SJSA1 (cell line): Measurements from ENCODE around the gene TSSK3. TPM values are rescaled to one million over a fixed set of nuclear protein-coding genes. Genes with fewer than 3 reads are reported as not detected.
A peak's percentile ranks its signal among the peaks of the same experiment; 100 is the strongest.

Experiments used
- DNase-seq, 2 experiments: peaks; one replicate each; pipeline ENCODE4 v3.0.0-alpha.2; 2015 to 2020; ENCODE audit warnings: low spot score in 2 of 2, low read depth in 1 of 2
- H3K27ac ChIP-seq: fragments of 250-450 bp; sonication (Bioruptor Pico); 2 replicates; pipeline ENCODE4 v1.5.1; 2020; ENCODE audit warnings: mild to moderate bottlenecking, moderate library complexity
- H3K27me3 ChIP-seq: fragments of 250-450 bp; sonication (Bioruptor Pico); replicated peaks from 2 replicates; pipeline ENCODE4 v1.5.1; 2020; ENCODE audit warnings: mild to moderate bottlenecking, moderate library complexity
- H3K36me3 ChIP-seq: fragments of 250-450 bp; sonication (Bioruptor Pico); 2 replicates; pipeline ENCODE4 v1.5.1; 2020; ENCODE audit warnings: mild to moderate bottlenecking
- H3K4me1 ChIP-seq: fragments of 250-450 bp; sonication (Bioruptor Pico); replicated peaks from 2 replicates; pipeline ENCODE4 v1.6.1; 2021; ENCODE audit warnings: mild to moderate bottlenecking
- H3K4me3 ChIP-seq: fragments of 250-450 bp; sonication (Bioruptor Pico); 2 replicates; pipeline ENCODE4 v1.5.1; 2020; ENCODE audit warnings: mild to moderate bottlenecking
- H3K9me3 ChIP-seq: fragments of 250-450 bp; sonication (Bioruptor Pico); replicated peaks from 2 replicates; pipeline ENCODE4 v1.5.1; 2020; ENCODE audit warnings: mild to moderate bottlenecking
- total RNA-seq: library from RNA; depleted of rRNA; stranded (reverse); fragments of >200 nt; shearing (Covaris generic); gene quantifications from 2 replicates; pipeline ENCODE4 v1.2.3, GENCODE V29; 2014; rRNA removed

Gene TSSK3
- total RNA-seq, result not detected in 2 replicates

GRCh38 chr1:32362474-32363313, at the start of gene TSSK3, which contains the start of gene FAM229A:
TSS of gene TSSK3 (plus strand) at chr1:32362539. CDS start at chr1:32362702, 163 bp downstream.
TSS of gene FAM229A (minus strand) at chr1:32362485. CDS start at chr1:32362091, 394 bp downstream.
- Histone ChIP-seq H3K27ac (no peak within 1 kb of the TSS), H3K4me3 (peak within 1 kb of the TSS; percentile 28), H3K36me3 (peaks cover 33% of the 10 kb centered on the region), H3K9me3 (no peaks in the 10 kb centered on the region), H3K27me3 (no peaks in the 10 kb centered on the region), H3K4me1 (peaks cover 7% of the 10 kb centered on the region)
- DNase-seq, result no peak

GRCh38 chr1:32316903-32317277, 45.4 kb upstream of the TSSK3 start:
- Histone ChIP-seq H3K4me1 (peaks cover 6% of the 10 kb centered on the region; the same call in 1 of the 2 replicates), H3K9me3 (no peaks in the 10 kb centered on the region), H3K27me3 (no peaks in the 10 kb centered on the region), H3K4me3 (no peak overlapping the region), H3K27ac (no peak overlapping the region), H3K36me3 (peaks cover 52% of the 10 kb centered on the region)
- DNase-seq, result no peak

- Histone ChIP-seq H3K9me3 (no peaks in the 10 kb centered on the region), H3K4me3 (no peak overlapping the region), H3K27me3 (no peaks in the 10 kb centered on the region), H3K27ac (no peak overlapping the region), H3K36me3 (peaks cover 62% of the 10 kb centered on the region), H3K4me1 (peaks cover 7% of the 10 kb centered on the region; the same call in 1 of the 2 replicates)
- no peak for DNase-seq
Observed at GRCh38 chr1:32318127-32318869, 44.0 kb upstream of the TSSK3 start.

- H3K4me3 ChIP-seq, result no peak overlapping the region
- H3K36me3 ChIP-seq, result peaks cover 77% of the 10 kb centered on the region
- no peak for DNase-seq
- H3K9me3 ChIP-seq, result no peaks in the 10 kb centered on the region
- H3K4me1 ChIP-seq, result peaks cover 7% of the 10 kb centered on the region; the same call in 1 of the 2 replicates
- H3K27ac ChIP-seq, result no peak overlapping the region
- no peaks in the 10 kb centered on the region for H3K27me3 ChIP-seq
Observed at GRCh38 chr1:32321712-32322291, 40.5 kb upstream of the TSSK3 start.

GRCh38 chr1:32327204-32327603, 35.1 kb upstream of the TSSK3 start:
- Histone ChIP-seq H3K4me3 (no peak overlapping the region), H3K9me3 (no peaks in the 10 kb centered on the region; the same call in 1 of the 2 replicates), H3K27me3 (no peaks in the 10 kb centered on the region), H3K36me3 (peaks cover 92% of the 10 kb centered on the region), H3K4me1 (no peaks in the 10 kb centered on the region), H3K27ac (no peak overlapping the region)
- DNase-seq, result no peak

GRCh38 chr1:32329931-32330466, 32.3 kb upstream of the TSSK3 start:
- H3K4me1 ChIP-seq, result peaks cover 8% of the 10 kb centered on the region
- H3K27me3 ChIP-seq, result no peaks in the 10 kb centered on the region
- no peaks in the 10 kb centered on the region; the same call in 1 of the 2 replicates for H3K9me3 ChIP-seq
- DNase-seq, result no peak
- H3K36me3 ChIP-seq, result peaks cover 94% of the 10 kb centered on the region
- no peak overlapping the region for H3K4me3 ChIP-seq
- no peak overlapping the region for H3K27ac ChIP-seq

GRCh38 chr1:32330558-32331151, 31.7 kb upstream of the TSSK3 start:
- Histone ChIP-seq H3K27me3 (no peaks in the 10 kb centered on the region), H3K27ac (no peak overlapping the region), H3K36me3 (peaks cover 92% of the 10 kb centered on the region), H3K9me3 (no peaks in the 10 kb centered on the region; the same call in 1 of the 2 replicates), H3K4me3 (no peak overlapping the region), H3K4me1 (peaks cover 9% of the 10 kb centered on the region)
- no peak for DNase-seq

- DNase-seq, result no peak
- no peak overlapping the region for H3K4me3 ChIP-seq
- no peak overlapping the region for H3K27ac ChIP-seq
- no peaks in the 10 kb centered on the region for H3K27me3 ChIP-seq
- H3K9me3 ChIP-seq, result no peaks in the 10 kb centered on the region; the same call in 1 of the 2 replicates
- H3K36me3 ChIP-seq, result peaks cover 86% of the 10 kb centered on the region
- H3K4me1 ChIP-seq, result peaks cover 14% of the 10 kb centered on the region
Observed at GRCh38 chr1:32331549-32331948, 30.8 kb upstream of the TSSK3 start.

- no peak overlapping the region for H3K4me3 ChIP-seq
- H3K36me3 ChIP-seq, result peaks cover 78% of the 10 kb centered on the region
- H3K4me1 ChIP-seq, result peaks cover 20% of the 10 kb centered on the region
- H3K27me3 ChIP-seq, result no peaks in the 10 kb centered on the region
- H3K9me3 ChIP-seq, result no peaks in the 10 kb centered on the region; the same call in 1 of the 2 replicates
- DNase-seq, result no peak
- H3K27ac ChIP-seq, result no peak overlapping the region
Observed at GRCh38 chr1:32332290-32333079, 29.9 kb upstream of the TSSK3 start.

- H3K27ac ChIP-seq, result no peak overlapping the region
- H3K4me3 ChIP-seq, result no peak overlapping the region
- H3K36me3 ChIP-seq, result peaks cover 69% of the 10 kb centered on the region
- DNase-seq, result no peak
- H3K4me1 ChIP-seq, result peaks cover 29% of the 10 kb centered on the region
- no peaks in the 10 kb centered on the region; the same call in 1 of the 2 replicates for H3K9me3 ChIP-seq
- no peaks in the 10 kb centered on the region for H3K27me3 ChIP-seq
Observed at GRCh38 chr1:32333251-32333963, 28.9 kb upstream of the TSSK3 start.

- Histone ChIP-seq H3K4me1 (peaks cover 33% of the 10 kb centered on the region), H3K4me3 (peak overlapping the region; percentile 85), H3K36me3 (peaks cover 60% of the 10 kb centered on the region), H3K27me3 (no peaks in the 10 kb centered on the region), H3K27ac (no peak overlapping the region), H3K9me3 (no peaks in the 10 kb centered on the region)
- no peak for DNase-seq
Observed at GRCh38 chr1:32334274-32334861, 28.0 kb upstream of the TSSK3 start.
